ENCODE results near the gene MAN1C1. TPM values are rescaled to one million over a fixed set of nuclear protein-coding genes. Genes with fewer than 3 reads are reported as not detected.

The MAN1C1 gene
- total RNA-seq, 1 experiment from 2014 or later, result 1.2 TPM

- DNase-seq (ENCODE audit: low read depth, low spot score) (no peak), ATAC-seq (no peak)
- peaks cover 6 to 14% of the 10 kb centered on the region in 2 experiments; a peak in 3 of 4 replicates for H3K4me1 ChIP-seq (ENCODE audit: control insufficient read depth in 1 of 2, insufficient read depth in 2 of 2, low read length in 2 of 2)
- ChIA-PET CTCF (no interaction called here), RAD21 (ENCODE audit: low non-redundant PET in 1 of 2, low total read pairs in 2 of 2, uncharacterized antibody in 2 of 2, unreplicated experiment in 2 of 2) (no interaction called here), POLR2A (no interaction called here)
- no peaks in the 10 kb centered on the region for H3K79me2 ChIP-seq (ENCODE audit: insufficient read depth, low read length)
- H3K9ac ChIP-seq (ENCODE audit: low read length), result no peak overlapping the region
- no peak overlapping the region for H3K4me2 ChIP-seq (ENCODE audit: low read length)
- H3K36me3 ChIP-seq (ENCODE audit: control insufficient read depth in 1 of 2, insufficient read depth in 2 of 2, low read length in 2 of 2), result no peaks in the 10 kb centered on the region
- H3K4me3 ChIP-seq (replicated peaks in 1 of 2; ENCODE audit: low read depth in 1 of 2, low read length in 2 of 2), result no peak overlapping the region
- TF ChIP-seq RAD21 (IDR thresholded peaks at IDR 0.05; ENCODE audit: low read depth), result no peak
- TF ChIP-seq POLR2AphosphoS5 (IDR thresholded peaks at IDR 0.05; ENCODE audit: low read depth, low read length), result no peak
- no peak for TF ChIP-seq YY1 (IDR thresholded peaks at IDR 0.05; ENCODE audit: extremely low read depth, insufficient replicate concordance, low read depth, low read length)
- no peak for TF ChIP-seq TCF7L2 (IDR thresholded peaks at IDR 0.05; ENCODE audit: borderline replicate concordance, extremely low read depth, insufficient read depth, insufficient read length)
- no peak for TF ChIP-seq ZNF274 (IDR thresholded peaks at IDR 0.05; ENCODE audit: low read depth, low read length)
- no peak for TF ChIP-seq POLR2A (IDR thresholded peaks at IDR 0.05; ENCODE audit: borderline replicate concordance, extremely low read depth, insufficient read depth, insufficient read length)
- TF ChIP-seq FOSL1 (IDR thresholded peaks at IDR 0.05; ENCODE audit: low read depth), result no peak
- TF ChIP-seq JUND (IDR thresholded peaks at IDR 0.05), result no peak
- TF ChIP-seq, protein P1, sequence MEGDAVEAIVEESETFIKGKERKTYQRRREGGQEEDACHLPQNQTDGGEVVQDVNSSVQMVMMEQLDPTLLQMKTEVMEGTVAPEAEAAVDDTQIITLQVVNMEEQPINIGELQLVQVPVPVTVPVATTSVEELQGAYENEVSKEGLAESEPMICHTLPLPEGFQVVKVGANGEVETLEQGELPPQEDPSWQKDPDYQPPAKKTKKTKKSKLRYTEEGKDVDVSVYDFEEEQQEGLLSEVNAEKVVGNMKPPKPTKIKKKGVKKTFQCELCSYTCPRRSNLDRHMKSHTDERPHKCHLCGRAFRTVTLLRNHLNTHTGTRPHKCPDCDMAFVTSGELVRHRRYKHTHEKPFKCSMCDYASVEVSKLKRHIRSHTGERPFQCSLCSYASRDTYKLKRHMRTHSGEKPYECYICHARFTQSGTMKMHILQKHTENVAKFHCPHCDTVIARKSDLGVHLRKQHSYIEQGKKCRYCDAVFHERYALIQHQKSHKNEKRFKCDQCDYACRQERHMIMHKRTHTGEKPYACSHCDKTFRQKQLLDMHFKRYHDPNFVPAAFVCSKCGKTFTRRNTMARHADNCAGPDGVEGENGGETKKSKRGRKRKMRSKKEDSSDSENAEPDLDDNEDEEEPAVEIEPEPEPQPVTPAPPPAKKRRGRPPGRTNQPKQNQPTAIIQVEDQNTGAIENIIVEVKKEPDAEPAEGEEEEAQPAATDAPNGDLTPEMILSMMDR (IDR thresholded peaks at IDR 0.05 in 2 of 3, conservative IDR thresholded peaks at IDR 0.05 in 1 of 3; ENCODE audit: borderline replicate concordance in 1 of 3, insufficient read depth in 1 of 3, low read depth in 2 of 3, low read length in 2 of 3), result no peak
- no peak for TF ChIP-seq ATF3 (IDR thresholded peaks at IDR 0.05)
- no peak for TF ChIP-seq SRF (IDR thresholded peaks at IDR 0.05; ENCODE audit: low read depth)
- TF ChIP-seq ZFX (IDR thresholded peaks at IDR 0.05), result no peak
- no peak for TF ChIP-seq EZH2 (IDR thresholded peaks at IDR 0.05)
- TF ChIP-seq CBX3 (IDR thresholded peaks at IDR 0.05; ENCODE audit: low read depth), result no peak
- no peak for TF ChIP-seq SP1 (IDR thresholded peaks at IDR 0.05; ENCODE audit: low read depth)
- no peak for TF ChIP-seq ELF1 (IDR thresholded peaks at IDR 0.05; ENCODE audit: borderline replicate concordance, low read depth)
- TF ChIP-seq REST (IDR thresholded peaks at IDR 0.05; ENCODE audit: low read depth), result no peak
- TF ChIP-seq CEBPB (IDR thresholded peaks at IDR 0.05; ENCODE audit: low read depth), result no peak
- no peak for TF ChIP-seq EGR1 (IDR thresholded peaks at IDR 0.05; ENCODE audit: low read depth)
- no peak for TF ChIP-seq EZH2phosphoT487 (IDR thresholded peaks at IDR 0.05; ENCODE audit: borderline replicate concordance)
- intact Hi-C loops (cut with micrococcal nuclease), result no loop called here
- H3K27ac ChIP-seq (ENCODE audit: low read depth, low read length), result no peak overlapping the region
- no peak overlapping the region for H2AFZ ChIP-seq (ENCODE audit: low read depth, low read length, poor library complexity, severe bottlenecking)
- BruUV-seq (replicated peaks), result no TSS peak
- H3K9me2 ChIP-seq (ENCODE audit: insufficient read depth), result no peaks in the 10 kb centered on the region
- no peaks in the 10 kb centered on the region for H4K20me1 ChIP-seq (ENCODE audit: insufficient read depth)
- H3K9me3 ChIP-seq (ENCODE audit: control insufficient read depth in 1 of 2, insufficient read depth in 1 of 2, low read depth in 1 of 2, low read length in 2 of 2), result no peaks in the 10 kb centered on the region
- H3K27me3 ChIP-seq (ENCODE audit: insufficient read depth, low read length), result no peaks in the 10 kb centered on the region
These were observed 87.2 kb downstream of the MAN1C1 start for GRCh38 chr1:25703671-25704266.

Measured in HCT116 (cell line).